GM19043 (cell line): ENCODE measurements around the gene ARSI.
"Not testable (repeated sequence)": the region's sequence is repeated elsewhere in the genome, so short reads cannot be mapped to it uniquely, and the experiment has no call there.

Experiments used
- ATAC-seq: cut with Tn5 transposase; IDR thresholded peaks from one replicate; pipeline ENCODE4 v1.9.1; 2021; ENCODE audit warnings: low read depth; ENCODE audit not compliant: unreplicated experiment

The ARSI gene

GRCh38 chr5:150248946-150249345 lies 53.8 kb downstream of the ARSI start:
- no peak for ATAC-seq

GRCh38 chr5:150248493-150248892 lies 54.2 kb downstream of the ARSI start:
- ATAC-seq = not testable (repeated sequence)

GRCh38 chr5:150247726-150248125 lies 55.0 kb downstream of the ARSI start:
- no peak for ATAC-seq

- ATAC-seq = no peak
Measured at GRCh38 chr5:150246835-150247234, 55.9 kb downstream of the ARSI start.

GRCh38 chr5:150246429-150246828 lies 56.3 kb downstream of the ARSI start:
- no peak for ATAC-seq
